ENCODE measurements around the gene DPPA3.
"Not testable (repeated sequence)": the region's sequence is repeated elsewhere in the genome, so short reads cannot be mapped to it uniquely, and the experiment has no call there.

Gene DPPA3

DNA sequence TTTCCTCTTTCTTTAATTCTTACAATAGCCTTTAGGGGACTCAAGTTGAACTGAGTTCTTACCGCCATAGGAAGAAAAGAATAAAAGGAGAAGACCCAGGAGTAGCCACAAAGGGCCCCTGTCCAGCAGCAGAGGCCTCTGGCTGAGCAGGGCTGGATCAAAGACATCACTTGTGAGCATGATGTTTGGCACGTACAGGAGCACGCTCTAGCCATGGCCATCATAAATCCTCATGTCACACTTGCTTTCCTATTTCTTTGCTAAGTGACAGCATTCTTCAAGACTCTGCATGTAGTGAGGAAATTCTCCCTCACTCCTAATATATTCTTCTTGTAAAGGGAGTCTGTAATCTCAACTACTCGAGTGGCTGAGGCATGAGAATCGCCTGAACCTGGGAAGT is 20.3 kb downstream of the DPPA3 start:
- DNase-seq, result peak; percentile 21

DNA sequence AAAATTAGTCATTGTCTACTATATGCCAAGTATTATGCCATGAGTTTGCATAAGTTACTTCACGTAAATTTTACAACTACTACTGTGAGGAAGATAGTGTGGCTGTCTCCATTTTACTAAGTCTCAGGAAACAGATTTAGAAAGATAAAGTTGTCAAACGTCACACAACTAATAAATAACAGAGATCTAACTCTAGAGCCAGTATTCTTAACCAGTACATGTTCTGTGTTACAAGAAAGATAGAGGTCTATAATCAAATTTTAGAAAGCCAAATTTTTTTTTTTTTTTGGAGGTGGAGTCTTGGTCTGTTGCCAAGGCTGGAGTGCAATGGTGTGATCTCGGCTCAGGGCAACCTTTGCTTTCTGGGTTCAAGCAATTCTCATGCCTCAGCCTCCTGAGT is 21.8 kb downstream of the DPPA3 start:
- DNase-seq, result no peak

DNA sequence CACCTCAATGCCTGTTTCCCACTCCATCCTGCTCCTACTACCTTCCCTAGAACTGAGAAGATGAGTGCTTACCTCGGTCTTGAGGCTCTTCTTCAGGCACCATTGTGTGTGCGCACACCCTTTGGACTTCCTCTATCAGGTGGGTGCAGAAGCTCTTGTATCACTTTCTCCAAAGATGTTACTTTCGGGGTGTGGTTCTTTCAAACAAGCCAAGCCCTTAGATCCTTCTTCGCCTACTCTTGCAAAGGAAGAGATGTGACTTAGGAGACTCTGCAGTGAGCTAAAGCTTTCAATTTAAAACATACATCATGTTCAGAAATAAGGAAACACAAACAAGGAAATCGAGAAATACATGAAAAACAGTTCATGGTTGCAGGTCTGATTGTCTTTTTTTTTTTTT is 36.0 kb downstream of the DPPA3 start, which contains the start of gene CLEC4C:
Gene CLEC4C, minus strand, starts transcription at position 130 of the 400 bp plus-strand sequence. Its CDS starts 27 bp downstream, at position 103.
- DNase-seq, result no peak

DNA sequence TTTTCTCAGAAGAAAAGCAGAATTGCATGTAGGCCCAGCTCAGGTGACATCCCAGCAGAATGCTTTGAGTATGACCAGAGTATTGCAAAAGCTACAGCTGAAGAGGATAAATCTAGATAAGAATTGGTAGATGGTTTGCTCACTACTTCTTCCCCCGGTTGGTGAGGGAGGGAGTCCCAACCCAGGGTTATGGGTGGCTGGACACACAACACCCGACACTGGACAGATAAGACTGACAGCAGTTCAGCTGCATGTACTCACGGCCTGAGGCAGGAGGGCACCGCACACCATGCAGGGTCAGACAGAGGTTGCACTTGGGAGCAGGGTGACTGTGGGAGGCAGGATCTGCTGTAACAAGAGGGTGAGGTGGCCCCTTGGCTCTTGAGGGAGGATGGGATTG is 37.6 kb downstream of the DPPA3 start:
- DNase-seq, result no peak

DNA sequence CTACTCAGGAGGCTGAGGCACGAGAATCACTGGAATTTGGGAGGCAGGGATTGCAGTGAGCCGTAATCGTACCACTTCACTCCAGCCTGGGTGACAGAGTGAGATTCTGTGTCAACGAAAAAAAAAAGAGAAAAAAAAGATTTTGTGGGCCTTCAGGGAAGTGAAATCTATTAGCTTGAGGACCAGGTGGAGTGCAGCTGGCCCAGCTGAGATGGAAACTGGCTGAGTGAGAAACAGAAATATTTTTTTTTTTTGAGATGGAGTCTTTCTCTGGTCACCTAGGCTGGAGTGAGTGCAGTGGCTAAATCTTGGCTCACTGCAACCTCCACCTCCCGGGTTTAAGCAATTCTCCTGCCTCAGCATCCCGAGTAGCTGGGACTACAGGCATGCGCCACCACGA is 38.2 kb downstream of the DPPA3 start:
- no peak for DNase-seq

DNA sequence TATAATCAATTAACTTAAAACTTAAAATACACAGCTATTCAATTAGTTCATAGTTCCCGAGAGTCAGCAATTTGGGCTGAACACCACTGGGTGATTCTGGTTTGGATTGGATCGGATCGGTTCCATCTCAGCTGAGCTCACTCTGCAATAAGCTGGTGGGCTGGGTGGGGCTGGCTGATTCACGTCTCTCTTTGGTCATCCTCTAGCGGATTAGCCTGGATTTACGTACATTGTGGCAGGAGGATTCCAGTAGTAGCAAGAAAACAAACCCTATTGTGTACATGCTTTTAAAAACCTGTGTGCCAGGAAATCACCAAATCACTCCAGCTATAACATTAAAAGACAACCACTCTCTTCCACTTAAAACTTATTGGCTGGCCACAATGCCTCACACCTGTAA is 39.1 kb downstream of the DPPA3 start:
- no peak for DNase-seq

DNA sequence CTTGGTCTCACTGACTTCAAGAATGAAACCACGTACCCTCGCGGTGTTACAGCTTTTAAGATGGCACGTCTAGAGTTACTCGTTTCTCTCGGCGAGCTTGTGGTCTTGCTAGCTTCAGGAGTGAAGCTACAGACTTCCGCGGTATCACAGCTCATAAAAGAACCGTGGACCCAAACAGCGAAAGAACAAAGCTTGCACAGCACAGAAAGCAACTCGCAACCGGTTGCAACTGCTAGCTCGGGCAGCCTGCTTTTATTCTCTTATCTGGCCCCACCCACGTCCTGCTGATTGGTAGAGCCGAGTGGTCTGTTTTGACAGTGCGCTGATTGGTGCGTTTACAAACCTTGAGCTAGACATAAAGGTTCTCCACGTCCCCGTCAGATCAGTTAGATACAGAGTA is 40.2 kb downstream of the DPPA3 start:
- DNase-seq, result no peak

DNA sequence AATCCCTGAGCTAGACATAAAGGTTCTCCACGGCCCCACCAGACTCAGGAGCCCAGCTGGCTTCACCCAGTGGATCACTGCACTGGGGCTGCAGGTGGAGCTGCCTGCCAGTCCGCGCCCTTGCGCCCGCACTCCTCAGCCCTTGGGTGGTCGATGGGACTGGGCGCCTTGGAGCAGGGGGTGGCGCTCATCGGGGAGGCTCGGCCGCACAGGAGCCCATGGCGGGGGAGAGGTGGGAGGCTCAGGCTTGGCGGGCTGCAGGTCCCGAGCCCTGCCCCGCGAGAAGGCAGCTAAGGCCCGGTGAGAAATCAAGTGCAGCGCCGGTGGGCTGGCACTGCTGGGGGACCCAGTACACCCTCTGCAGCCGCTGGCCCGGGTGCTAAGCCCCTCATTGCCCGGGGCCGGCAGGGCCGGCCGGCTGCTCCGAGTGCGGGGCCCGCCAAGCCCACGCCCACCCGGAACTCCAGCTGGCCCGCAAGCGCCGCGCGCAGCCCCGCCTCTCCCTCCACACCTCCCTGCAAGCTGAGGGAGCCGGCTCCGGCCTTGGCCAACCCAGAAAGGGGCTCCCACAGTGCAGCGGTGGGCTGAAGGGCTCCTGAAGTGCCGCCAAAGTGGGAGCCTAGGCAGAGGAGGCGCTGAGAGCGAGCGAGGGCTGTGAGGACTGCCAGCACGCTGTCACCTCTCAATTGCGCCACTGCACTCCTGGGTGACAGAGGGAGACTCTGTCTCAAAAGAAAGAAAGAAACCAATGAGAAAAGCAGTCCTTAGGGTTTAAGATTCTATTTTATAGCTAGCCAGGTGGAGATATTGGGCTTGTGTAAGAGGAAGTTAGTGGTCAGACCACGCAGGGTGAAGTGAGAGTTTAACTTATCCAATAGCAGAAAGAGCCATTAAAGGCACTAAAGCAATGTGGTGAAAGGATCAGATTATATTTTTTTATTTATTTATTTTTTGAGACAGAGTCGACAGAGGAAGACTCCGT is 41.0 kb downstream of the DPPA3 start:
- not testable (repeated sequence) for DNase-seq

DNA sequence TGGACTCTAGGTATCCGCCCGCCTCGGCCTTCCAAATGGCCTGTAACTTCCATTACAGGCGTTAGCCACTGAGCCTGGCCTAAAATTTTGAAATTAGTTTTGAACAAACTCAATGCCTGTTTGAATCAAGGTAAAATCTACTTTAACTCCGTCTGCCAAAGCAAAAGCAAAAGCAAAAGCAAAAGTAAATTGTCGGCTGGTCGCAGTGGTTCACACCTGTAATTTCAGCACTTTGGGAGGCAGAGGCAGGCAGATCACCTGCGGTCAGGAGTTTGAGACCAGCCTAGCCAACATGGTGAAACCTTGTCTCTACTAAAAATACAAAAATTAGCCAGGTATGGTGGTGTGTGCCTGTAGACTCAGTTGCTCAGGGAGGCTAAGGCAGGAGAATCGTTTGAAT is 44.4 kb downstream of the DPPA3 start:
- DNase-seq, result not testable (repeated sequence)

DNA sequence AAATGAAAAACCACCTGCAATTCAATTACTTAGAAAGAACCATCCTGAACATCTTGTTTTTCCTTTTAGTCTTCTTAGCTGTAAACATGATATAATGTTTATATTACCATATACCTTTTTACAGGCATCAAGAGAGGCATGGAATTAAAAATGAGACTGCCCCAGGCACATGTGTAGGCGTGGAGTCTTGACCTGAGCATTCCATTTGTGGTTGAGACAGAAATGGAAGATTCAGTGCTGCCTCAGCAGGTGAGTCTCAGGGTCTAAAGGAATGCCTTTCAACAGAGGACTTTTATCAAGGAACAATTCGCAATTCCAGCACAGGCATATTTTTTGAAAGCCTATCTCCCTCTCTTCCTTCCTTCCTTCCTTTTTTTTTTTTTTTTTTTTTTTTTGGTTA is 45.8 kb downstream of the DPPA3 start:
- DNase-seq, result peak; percentile 2

DNA sequence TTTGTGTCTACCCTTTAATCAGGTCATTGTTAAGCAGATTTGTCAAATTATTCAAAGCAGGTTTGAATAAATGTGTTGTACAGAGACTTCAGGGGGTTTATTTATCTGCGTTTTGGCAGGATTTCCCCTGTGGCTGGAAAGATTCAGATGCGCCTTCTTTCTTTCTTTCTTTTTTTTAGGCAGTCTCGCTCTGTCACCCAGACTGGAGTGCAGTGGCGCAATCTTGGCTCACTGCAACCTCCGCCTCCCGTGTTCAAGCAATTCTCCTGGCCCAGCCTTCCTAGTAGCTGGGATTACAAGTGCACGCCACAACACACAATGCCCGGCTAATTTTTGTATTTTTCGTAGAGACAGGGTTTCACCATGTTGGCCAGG is 47.5 kb downstream of the DPPA3 start:
- no peak for DNase-seq
